ENCODE data around the gene ELMO3. TPM values are rescaled to one million over a fixed set of nuclear protein-coding genes. Genes with fewer than 3 reads are reported as not detected.
A peak's percentile ranks its signal among the peaks of the same experiment; 100 is the strongest.

Gene ELMO3
- total and polyA plus RNA-seq, 2 of the 4 experiments (the other 2 are of a cell fraction) = 0.36 to 1.6 TPM

DNA sequence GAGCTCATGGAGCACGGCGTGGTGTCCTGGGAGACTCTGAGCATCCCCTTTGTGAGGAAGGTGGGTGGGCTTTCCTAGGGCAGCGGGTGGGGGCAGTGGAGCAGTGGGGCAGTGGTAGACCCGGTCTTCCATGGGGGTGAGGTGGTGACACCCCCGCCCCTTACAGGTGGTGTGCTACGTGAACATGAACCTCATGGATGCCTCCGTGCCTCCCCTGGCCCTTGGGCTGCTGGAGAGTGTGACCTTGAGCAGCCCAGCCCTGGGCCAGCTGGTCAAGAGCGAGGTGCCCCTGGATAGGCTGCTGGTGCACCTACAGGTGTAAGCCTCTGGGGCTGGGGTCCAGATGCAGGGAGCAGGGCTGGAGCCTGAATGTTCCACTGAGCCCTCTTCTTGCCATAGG is 1.6 kb downstream of the ELMO3 start:
- H3K18ac ChIP-seq (ENCODE audit: low read depth, low read length) = no peak overlapping the region
- DNase-seq (no peak), ATAC-seq (ENCODE audit: low read depth) (no peak)
- no peak overlapping the region for H4K91ac ChIP-seq (ENCODE audit: insufficient read depth, low read depth, low read length)
- ChIA-PET POLR2A (ENCODE audit: unreplicated experiment) (interaction anchor here (0.6 kb wide), 2 partner anchors 47 to 84 kb away, joined by 4 to 7 read pairs; partner anchors contain the start of gene FHOD1), CTCF (no interaction called here)
- H3K27me3 ChIP-seq (ENCODE audit: control insufficient read depth, insufficient read depth, low read length) = no peaks in the 10 kb centered on the region
- H3K4ac ChIP-seq (ENCODE audit: low read depth, low read length) = no peak overlapping the region
- no peak overlapping the region for H4K8ac ChIP-seq (ENCODE audit: low read depth in 2 of 2, low read length in 2 of 2)
- H3K36me3 ChIP-seq (ENCODE audit: control insufficient read depth, insufficient read depth, low read length) = peaks cover 59% of the 10 kb centered on the region
- H3K4me2 ChIP-seq (ENCODE audit: low read depth, low read length) = no peak overlapping the region
- H2BK20ac ChIP-seq (ENCODE audit: low read depth, low read length) = no peak overlapping the region
- no peak overlapping the region for H2AFZ ChIP-seq (replicated peaks; ENCODE audit: low read length, poor library complexity)
- no peak overlapping the region for H3K14ac ChIP-seq (replicated peaks; ENCODE audit: low read depth, low read length)
- H3K4me1 ChIP-seq (ENCODE audit: control insufficient read depth, insufficient read depth, low read length) = no peaks in the 10 kb centered on the region
- intact Hi-C loops (cut with micrococcal nuclease) = no loop called here
- no peak overlapping the region for H3K23ac ChIP-seq (ENCODE audit: low read depth, low read length)
- H2AK9ac ChIP-seq (replicated peaks; ENCODE audit: low read depth, low read length, poor library complexity) = peak overlapping the region; percentile 28
- dilution Hi-C loops (cut with HindIII; ENCODE audit: low sequenced_read_pairs, unreplicated experiment) = no loop called here
- no peak overlapping the region for H3K56ac ChIP-seq (ENCODE audit: extremely low read depth, insufficient read depth, low read length)
- WGBS, 2 experiments (ENCODE audit: extremely low coverage in 2 of 2, insufficient read length in 1 of 2) = 96% methylated on average over 5 of the region's 8 CpGs; no CpG with 5 or more reads in 1 of the 2 experiments
- H3K9ac ChIP-seq (ENCODE audit: low read depth, low read length) = no peak overlapping the region
- H3K9me1 ChIP-seq (ENCODE audit: insufficient read depth, low read length) = no peaks in the 10 kb centered on the region
- H3K27ac ChIP-seq (ENCODE audit: insufficient read depth, low read length) = no peak overlapping the region
- no peaks in the 10 kb centered on the region for H3K9me3 ChIP-seq (ENCODE audit: control insufficient read depth, insufficient read depth, low read length)
- no peak overlapping the region for H2BK5ac ChIP-seq (ENCODE audit: low read depth, low read length, poor library complexity, severe bottlenecking)
- H2BK15ac ChIP-seq (ENCODE audit: low read depth, low read length) = no peak overlapping the region
- no peak overlapping the region for H2BK120ac ChIP-seq (ENCODE audit: low read depth, low read length)
- H4K20me1 ChIP-seq (ENCODE audit: insufficient read depth, low read length) = peaks cover 13% of the 10 kb centered on the region; the same call in 1 of the 2 replicates
- no peak overlapping the region for H2AK5ac ChIP-seq (ENCODE audit: low read depth, low read length)
- no peak overlapping the region for H4K5ac ChIP-seq (ENCODE audit: low read depth, low read length)
- TF ChIP-seq MXI1 (IDR thresholded peaks at IDR 0.05; ENCODE audit: borderline replicate concordance, low read depth, low read length) = no peak
- TF ChIP-seq FOS (IDR thresholded peaks at IDR 0.05; ENCODE audit: low read depth, low read length) = no peak
- no peak for TF ChIP-seq CEBPB (IDR thresholded peaks at IDR 0.05; ENCODE audit: low read depth, low read length)
- TF ChIP-seq SMC3 (IDR thresholded peaks at IDR 0.05; ENCODE audit: low read depth, low read length) = no peak
- no peak for TF ChIP-seq CHD1 (IDR thresholded peaks at IDR 0.05; ENCODE audit: low read depth, low read length)
- no peak for TF ChIP-seq NFE2L2 (IDR thresholded peaks at IDR 0.05; ENCODE audit: low read depth, low read length)
- TF ChIP-seq, protein P1, sequence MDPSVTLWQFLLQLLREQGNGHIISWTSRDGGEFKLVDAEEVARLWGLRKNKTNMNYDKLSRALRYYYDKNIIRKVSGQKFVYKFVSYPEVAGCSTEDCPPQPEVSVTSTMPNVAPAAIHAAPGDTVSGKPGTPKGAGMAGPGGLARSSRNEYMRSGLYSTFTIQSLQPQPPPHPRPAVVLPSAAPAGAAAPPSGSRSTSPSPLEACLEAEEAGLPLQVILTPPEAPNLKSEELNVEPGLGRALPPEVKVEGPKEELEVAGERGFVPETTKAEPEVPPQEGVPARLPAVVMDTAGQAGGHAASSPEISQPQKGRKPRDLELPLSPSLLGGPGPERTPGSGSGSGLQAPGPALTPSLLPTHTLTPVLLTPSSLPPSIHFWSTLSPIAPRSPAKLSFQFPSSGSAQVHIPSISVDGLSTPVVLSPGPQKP (IDR thresholded peaks at IDR 0.05; ENCODE audit: borderline replicate concordance, low read depth, low read length) = no peak
- TF ChIP-seq RCOR1 (IDR thresholded peaks at IDR 0.05; ENCODE audit: insufficient replicate concordance, low read length) = no peak
- TF ChIP-seq, protein P2, sequence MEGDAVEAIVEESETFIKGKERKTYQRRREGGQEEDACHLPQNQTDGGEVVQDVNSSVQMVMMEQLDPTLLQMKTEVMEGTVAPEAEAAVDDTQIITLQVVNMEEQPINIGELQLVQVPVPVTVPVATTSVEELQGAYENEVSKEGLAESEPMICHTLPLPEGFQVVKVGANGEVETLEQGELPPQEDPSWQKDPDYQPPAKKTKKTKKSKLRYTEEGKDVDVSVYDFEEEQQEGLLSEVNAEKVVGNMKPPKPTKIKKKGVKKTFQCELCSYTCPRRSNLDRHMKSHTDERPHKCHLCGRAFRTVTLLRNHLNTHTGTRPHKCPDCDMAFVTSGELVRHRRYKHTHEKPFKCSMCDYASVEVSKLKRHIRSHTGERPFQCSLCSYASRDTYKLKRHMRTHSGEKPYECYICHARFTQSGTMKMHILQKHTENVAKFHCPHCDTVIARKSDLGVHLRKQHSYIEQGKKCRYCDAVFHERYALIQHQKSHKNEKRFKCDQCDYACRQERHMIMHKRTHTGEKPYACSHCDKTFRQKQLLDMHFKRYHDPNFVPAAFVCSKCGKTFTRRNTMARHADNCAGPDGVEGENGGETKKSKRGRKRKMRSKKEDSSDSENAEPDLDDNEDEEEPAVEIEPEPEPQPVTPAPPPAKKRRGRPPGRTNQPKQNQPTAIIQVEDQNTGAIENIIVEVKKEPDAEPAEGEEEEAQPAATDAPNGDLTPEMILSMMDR (conservative IDR thresholded peaks at IDR 0.05; ENCODE audit: low read depth, low read length) = no peak
- TF ChIP-seq RAD21 (IDR thresholded peaks at IDR 0.05; ENCODE audit: low read length) = no peak
- in situ Hi-C loops (cut with MboI; ENCODE audit: low sequenced_read_pairs) = no loop called here
- peaks cover 0 to 15% of the 10 kb centered on the region in 2 experiments; a peak in 3 of 4 replicates for H3K79me1 ChIP-seq (ENCODE audit: low read depth in 1 of 2, low read length in 2 of 2)
- no TSS peak for BruUV-seq (replicated peaks)
- no peak overlapping the region for H3K4me3 ChIP-seq (ENCODE audit: insufficient read depth, low read depth, low read length)

All from IMR-90 (cell line).